GM21529 (cell line): ENCODE data around the gene ANAPC5.
A peak's percentile ranks its signal among the peaks of the same experiment; 100 is the strongest.
"Not testable (repeated sequence)": the region's sequence is repeated elsewhere in the genome, so short reads cannot be mapped to it uniquely, and the experiment has no call there.

ENCODE experiments used
- ATAC-seq: cut with Tn5 transposase; IDR thresholded peaks from one replicate; pipeline ENCODE4 v1.9.1; 2021; ENCODE audit not compliant: unreplicated experiment

ANAPC5 gene

GRCh38 chr12:121318121-121318520 is 34.1 kb downstream of the ANAPC5 start:
- no peak for ATAC-seq

- no peak for ATAC-seq
These were observed 37.8 kb downstream of the ANAPC5 start for GRCh38 chr12:121314431-121314830.

- ATAC-seq, result not testable (repeated sequence)
These were observed 42.0 kb downstream of the ANAPC5 start for GRCh38 chr12:121310231-121310630.

GRCh38 chr12:121307397-121307796 is 44.8 kb downstream of the ANAPC5 start:
- ATAC-seq, result not testable (repeated sequence)

- no peak for ATAC-seq
These were observed 47.9 kb downstream of the ANAPC5 start for GRCh38 chr12:121304306-121304705.

GRCh38 chr12:121301876-121302275 is 50.3 kb downstream of the ANAPC5 start:
- no peak for ATAC-seq

- no peak for ATAC-seq
These were observed 52.0 kb downstream of the ANAPC5 start for GRCh38 chr12:121300083-121300819.

GRCh38 chr12:121299662-121300061 is 52.5 kb downstream of the ANAPC5 start:
- ATAC-seq, result no peak

GRCh38 chr12:121298411-121298810 is 53.8 kb downstream of the ANAPC5 start:
- ATAC-seq, result not testable (repeated sequence)

GRCh38 chr12:121297435-121297991 is 54.7 kb downstream of the ANAPC5 start:
- ATAC-seq, result no peak

- peak; percentile 74 for ATAC-seq
These were observed 55.4 kb downstream of the ANAPC5 start, which contains the start of gene CAMKK2 for GRCh38 chr12:121296618-121297434. TSS of gene CAMKK2 (minus strand) at chr12:121296709. CDS start at chr12:121274526, 22,183 bp downstream.

- peak; percentile 19 for ATAC-seq
These were observed 56.2 kb downstream of the ANAPC5 start for GRCh38 chr12:121295746-121296617.

- ATAC-seq, result peak; percentile 3
These were observed 57.0 kb downstream of the ANAPC5 start for GRCh38 chr12:121295116-121295745.

GRCh38 chr12:121294151-121294889 is 57.9 kb downstream of the ANAPC5 start:
- ATAC-seq, result no peak

GRCh38 chr12:121293603-121294002 is 58.6 kb downstream of the ANAPC5 start:
- no peak for ATAC-seq

GRCh38 chr12:121290410-121290809 is 61.8 kb downstream of the ANAPC5 start:
- no peak for ATAC-seq

GRCh38 chr12:121289962-121290361 is 62.2 kb downstream of the ANAPC5 start:
- ATAC-seq, result no peak

GRCh38 chr12:121288986-121289385 is 63.2 kb downstream of the ANAPC5 start:
- no peak for ATAC-seq

- no peak for ATAC-seq
These were observed 63.9 kb downstream of the ANAPC5 start for GRCh38 chr12:121288158-121288845.
